Neural progenitor cell (in vitro differentiated cells): ENCODE measurements around the gene ATIC. TPM values are rescaled to one million over a fixed set of nuclear protein-coding genes. Genes with fewer than 3 reads are reported as not detected.

Experiments used
- DNase-seq: peaks from one replicate; pipeline ENCODE4 v3.0.0-alpha.2; 2016; ENCODE audit warnings: low spot score
- H2AFZ ChIP-seq: fragments of 200-600 bp; sonication (generic); replicated peaks from 2 replicates; pipeline ENCODE4 v1.6.1; 2016; ENCODE audit warnings: antibody characterized with exemption
- H3F3A ChIP-seq: fragments of 200-600 bp; sonication (generic); 2 replicates; pipeline ENCODE4 v1.6.1; 2016; ENCODE audit warnings: antibody characterized with exemption, low read depth
- H3K27ac ChIP-seq: fragments of 200-600 bp; sonication (generic); 2 replicates; pipeline ENCODE4 v1.5.1; 2016; ENCODE audit warnings: mild to moderate bottlenecking
- H3K27me3 ChIP-seq: fragments of 200-600 bp; sonication (generic); 2 replicates; pipeline ENCODE4 v1.6.1; 2016; ENCODE audit warnings: mild to moderate bottlenecking, moderate library complexity
- H3K36me3 ChIP-seq: fragments of 200-600 bp; sonication (generic); 2 replicates; pipeline ENCODE4 v1.5.1; 2016
- H3K4me1 ChIP-seq: fragments of 200-600 bp; sonication (generic); 2 replicates; pipeline ENCODE4 v1.6.1; 2016; ENCODE audit warnings: mixed run types
- H3K4me2 ChIP-seq: fragments of 200-600 bp; sonication (generic); 2 replicates; pipeline ENCODE4 v1.6.1; 2016
- H3K4me3 ChIP-seq: fragments of 200-600 bp; sonication (generic); 2 replicates; pipeline ENCODE4 v1.5.1; 2016
- H3K79me2 ChIP-seq: fragments of 200-600 bp; sonication (generic); 2 replicates; pipeline ENCODE4 v1.6.1; 2016; ENCODE audit warnings: low read depth
- H3K9ac ChIP-seq: fragments of 200-600 bp; sonication (generic); 2 replicates; pipeline ENCODE4 v1.6.1; 2016
- H3K9me3 ChIP-seq: fragments of 200-600 bp; sonication (generic); 2 replicates; pipeline ENCODE4 v1.5.1; 2016; ENCODE audit warnings: low read depth
- H4K20me1 ChIP-seq: fragments of 200-600 bp; sonication (generic); 2 replicates; pipeline ENCODE4 v1.6.1; 2016; ENCODE audit warnings: low read depth
- H3K27ac Mint-ChIP-seq: 3 replicates; pipeline ENCODE4 v1.8.0; 2021; ENCODE audit warnings: mixed read lengths
- H3K27me3 Mint-ChIP-seq: 2 replicates; pipeline ENCODE4 v1.8.0; 2022; ENCODE audit warnings: low read depth, mild to moderate bottlenecking, inconsistent platforms, moderate library complexity, mixed read lengths; ENCODE audit not compliant: insufficient read depth
- H3K36me3 Mint-ChIP-seq: 3 replicates; pipeline ENCODE4 v1.8.0; 2021; ENCODE audit warnings: mixed read lengths
- H3K4me1 Mint-ChIP-seq: 3 replicates; pipeline ENCODE4 v1.8.0; 2021; ENCODE audit warnings: mixed read lengths
- H3K4me3 Mint-ChIP-seq: 3 replicates; pipeline ENCODE4 v1.8.0; 2021; ENCODE audit warnings: mild to moderate bottlenecking, moderate library complexity, mixed read lengths
- H3K9me3 Mint-ChIP-seq: 3 replicates; pipeline ENCODE4 v1.8.0; 2020; ENCODE audit warnings: mixed read lengths
- CTCF ChIP-seq: fragments of 200-600 bp; sonication (generic); IDR thresholded peaks from 2 replicates; pipeline ENCODE4 v1.5.1; 2017; ENCODE audit warnings: antibody characterized with exemption, mild to moderate bottlenecking
- EZH2 ChIP-seq: fragments of 200-600 bp; sonication (generic); IDR thresholded peaks from 2 replicates; pipeline ENCODE4 v1.6.1; 2017; ENCODE audit warnings: antibody characterized with exemption, mild to moderate bottlenecking, moderate library complexity
- EZH2phosphoT487 ChIP-seq: fragments of 200-600 bp; sonication (generic); IDR thresholded peaks from 2 replicates; pipeline ENCODE4 v1.6.1; 2017; ENCODE audit warnings: antibody characterized with exemption
- total RNA-seq: library from RNA; depleted of rRNA; stranded (reverse); fragments of >200 nt; gene quantifications from 2 replicates; pipeline ENCODE4 v1.2.3, GENCODE V29; 2015; ENCODE audit warnings: low replicate concordance

Gene ATIC
- total RNA-seq, 1 donor from 2014 or later: 43.2 TPM

GRCh38 chr2:215286309-215286708 is 25.6 kb upstream of the ATIC start:
- no peak overlapping the region for H3K27ac Mint-ChIP-seq
- no peak for TF ChIP-seq EZH2phosphoT487
- no peak overlapping the region for H3K4me3 ChIP-seq
- H3K4me1 ChIP-seq: no peaks in the 10 kb centered on the region
- no peak overlapping the region for H2AFZ ChIP-seq
- no peaks in the 10 kb centered on the region for H4K20me1 ChIP-seq
- H3K9me3 ChIP-seq: no peaks in the 10 kb centered on the region
- no peaks in the 10 kb centered on the region for H3K27me3 ChIP-seq
- no peak overlapping the region for H3K4me2 ChIP-seq
- H3F3A ChIP-seq: no peaks in the 10 kb centered on the region
- no peak overlapping the region for H3K4me3 Mint-ChIP-seq
- no peaks in the 10 kb centered on the region for H3K4me1 Mint-ChIP-seq
- DNase-seq: no peak
- no peak overlapping the region for H3K27ac ChIP-seq
- peaks cover 2% of the 10 kb centered on the region for H3K27me3 Mint-ChIP-seq
- H3K36me3 ChIP-seq: no peaks in the 10 kb centered on the region
- H3K79me2 ChIP-seq: no peaks in the 10 kb centered on the region
- H3K9ac ChIP-seq: no peak overlapping the region
- H3K36me3 Mint-ChIP-seq: no peaks in the 10 kb centered on the region
- H3K9me3 Mint-ChIP-seq: no peaks in the 10 kb centered on the region

GRCh38 chr2:215288112-215288815 is 23.6 kb upstream of the ATIC start:
- Histone ChIP-seq H3K4me3 (no peak overlapping the region), H3K27me3 (no peaks in the 10 kb centered on the region), H3K9me3 (no peaks in the 10 kb centered on the region), H2AFZ (no peak overlapping the region), H3K27ac (no peak overlapping the region), H3K9ac (no peak overlapping the region), H3K4me1 (no peaks in the 10 kb centered on the region), H3K79me2 (no peaks in the 10 kb centered on the region), H3F3A (no peaks in the 10 kb centered on the region), H3K36me3 (no peaks in the 10 kb centered on the region), H4K20me1 (no peaks in the 10 kb centered on the region), H3K4me2 (no peak overlapping the region)
- no peak for TF ChIP-seq CTCF
- TF ChIP-seq EZH2phosphoT487: no peak
- no peak for TF ChIP-seq EZH2
- H3K9me3 Mint-ChIP-seq: no peaks in the 10 kb centered on the region
- H3K4me3 Mint-ChIP-seq: no peak overlapping the region
- H3K27me3 Mint-ChIP-seq: peaks cover 2% of the 10 kb centered on the region
- no peaks in the 10 kb centered on the region for H3K4me1 Mint-ChIP-seq
- no peak for DNase-seq
- no peaks in the 10 kb centered on the region for H3K36me3 Mint-ChIP-seq
- no peak overlapping the region for H3K27ac Mint-ChIP-seq

GRCh38 chr2:215290980-215291599 is 20.8 kb upstream of the ATIC start:
- H3K9ac ChIP-seq: no peak overlapping the region
- no peaks in the 10 kb centered on the region for H3K9me3 Mint-ChIP-seq
- no peaks in the 10 kb centered on the region for H3K79me2 ChIP-seq
- H3K4me2 ChIP-seq: no peak overlapping the region
- no peaks in the 10 kb centered on the region for H3K27me3 ChIP-seq
- H3K4me3 Mint-ChIP-seq: no peak overlapping the region
- H3K4me3 ChIP-seq: no peak overlapping the region
- DNase-seq: no peak
- no peaks in the 10 kb centered on the region for H3K4me1 Mint-ChIP-seq
- no peak overlapping the region for H3K27ac Mint-ChIP-seq
- H3K27me3 Mint-ChIP-seq: peaks cover 2% of the 10 kb centered on the region
- H3K9me3 ChIP-seq: no peaks in the 10 kb centered on the region
- H3K27ac ChIP-seq: no peak overlapping the region
- H4K20me1 ChIP-seq: no peaks in the 10 kb centered on the region
- no peaks in the 10 kb centered on the region for H3K36me3 ChIP-seq
- no peak for TF ChIP-seq CTCF
- no peak for TF ChIP-seq EZH2phosphoT487
- TF ChIP-seq EZH2: no peak
- H3K4me1 ChIP-seq: no peaks in the 10 kb centered on the region
- no peaks in the 10 kb centered on the region for H3K36me3 Mint-ChIP-seq
- H3F3A ChIP-seq: no peaks in the 10 kb centered on the region
- no peak overlapping the region for H2AFZ ChIP-seq

- Histone ChIP-seq H3K4me3 (no peak overlapping the region), H4K20me1 (no peaks in the 10 kb centered on the region), H3K4me2 (no peak overlapping the region), H2AFZ (no peak overlapping the region), H3K27me3 (no peaks in the 10 kb centered on the region), H3K79me2 (no peaks in the 10 kb centered on the region), H3K9ac (no peak overlapping the region), H3K27ac (no peak overlapping the region), H3F3A (no peaks in the 10 kb centered on the region), H3K36me3 (no peaks in the 10 kb centered on the region), H3K9me3 (no peaks in the 10 kb centered on the region), H3K4me1 (no peaks in the 10 kb centered on the region)
- no peak overlapping the region for H3K27ac Mint-ChIP-seq
- DNase-seq: no peak
- H3K27me3 Mint-ChIP-seq: peaks cover 2% of the 10 kb centered on the region
- H3K9me3 Mint-ChIP-seq: peaks cover 5% of the 10 kb centered on the region
- no peak overlapping the region for H3K4me3 Mint-ChIP-seq
- TF ChIP-seq EZH2phosphoT487 (no peak), EZH2 (no peak), CTCF (no peak)
- H3K4me1 Mint-ChIP-seq: no peaks in the 10 kb centered on the region
- H3K36me3 Mint-ChIP-seq: peaks cover 4% of the 10 kb centered on the region
Observed at GRCh38 chr2:215293879-215294278, 18.0 kb upstream of the ATIC start.
